ENCODE results near the gene PALD1.

Gene PALD1

GRCh38 chr10:70615784-70616522 lies 137.4 kb downstream of the PALD1 start:
- ChIA-PET POLR2A (interaction anchor here (0.5 kb wide), 1 partner anchor 118 kb away, joined by 3 read pairs; no protein-coding TSS in a partner anchor), CTCF (no interaction called here)
- TF ChIP-seq LEF1 (IDR thresholded peaks at IDR 0.05; ENCODE audit: borderline replicate concordance) (no peak), ARNT (IDR thresholded peaks at IDR 0.05) (no peak), BHLHE40 (IDR thresholded peaks at IDR 0.05; ENCODE audit: borderline replicate concordance) (no peak)
- DNase-seq (ENCODE audit: extremely low spot score), result no peak

GRCh38 chr10:70616761-70617160 lies 138.2 kb downstream of the PALD1 start:
- TF ChIP-seq HDGF (IDR thresholded peaks at IDR 0.05; ENCODE audit: borderline replicate concordance) (no peak), BHLHE40 (IDR thresholded peaks at IDR 0.05; ENCODE audit: borderline replicate concordance) (no peak), TARDBP (IDR thresholded peaks at IDR 0.05) (no peak), FOXK2 (IDR thresholded peaks at IDR 0.05) (no peak), PKNOX1 (IDR thresholded peaks at IDR 0.05) (no peak), FOXM1 (IDR thresholded peaks at IDR 0.05; ENCODE audit: borderline replicate concordance) (no peak), LEF1 (IDR thresholded peaks at IDR 0.05; ENCODE audit: borderline replicate concordance) (no peak), FOXA1 (IDR thresholded peaks at IDR 0.05) (no peak), L3MBTL2 (conservative IDR thresholded peaks at IDR 0.05) (no peak), NFRKB (IDR thresholded peaks at IDR 0.05) (no peak), ZNF384 (IDR thresholded peaks at IDR 0.05) (no peak), SP1 (IDR thresholded peaks at IDR 0.05) (no peak), ELF4 (IDR thresholded peaks at IDR 0.05) (no peak), CTBP1 (IDR thresholded peaks at IDR 0.05; ENCODE audit: borderline replicate concordance) (no peak), SUZ12 (IDR thresholded peaks at IDR 0.05) (no peak)
- no peak for DNase-seq (ENCODE audit: extremely low spot score)
- CTCF ChIA-PET, result no interaction called here
- POLR2A ChIA-PET, result no interaction called here

Measured in HEK293T (cell line).